ENCODE data around the gene PIBF1. TPM values are rescaled to one million over a fixed set of nuclear protein-coding genes. Genes with fewer than 3 reads are reported as not detected.

PIBF1 gene
- total RNA-seq, 2 donors from 2014 or later = 19.9 to 24.9 TPM

GRCh38 chr13:73038064-73038463 lies 256.1 kb downstream of the PIBF1 start:
- TF ChIP-seq POLR2AphosphoS5 (IDR thresholded peaks at IDR 0.05) = no peak
- TF ChIP-seq POLR2A (IDR thresholded peaks at IDR 0.05) = no peak
- TF ChIP-seq, protein P1, sequence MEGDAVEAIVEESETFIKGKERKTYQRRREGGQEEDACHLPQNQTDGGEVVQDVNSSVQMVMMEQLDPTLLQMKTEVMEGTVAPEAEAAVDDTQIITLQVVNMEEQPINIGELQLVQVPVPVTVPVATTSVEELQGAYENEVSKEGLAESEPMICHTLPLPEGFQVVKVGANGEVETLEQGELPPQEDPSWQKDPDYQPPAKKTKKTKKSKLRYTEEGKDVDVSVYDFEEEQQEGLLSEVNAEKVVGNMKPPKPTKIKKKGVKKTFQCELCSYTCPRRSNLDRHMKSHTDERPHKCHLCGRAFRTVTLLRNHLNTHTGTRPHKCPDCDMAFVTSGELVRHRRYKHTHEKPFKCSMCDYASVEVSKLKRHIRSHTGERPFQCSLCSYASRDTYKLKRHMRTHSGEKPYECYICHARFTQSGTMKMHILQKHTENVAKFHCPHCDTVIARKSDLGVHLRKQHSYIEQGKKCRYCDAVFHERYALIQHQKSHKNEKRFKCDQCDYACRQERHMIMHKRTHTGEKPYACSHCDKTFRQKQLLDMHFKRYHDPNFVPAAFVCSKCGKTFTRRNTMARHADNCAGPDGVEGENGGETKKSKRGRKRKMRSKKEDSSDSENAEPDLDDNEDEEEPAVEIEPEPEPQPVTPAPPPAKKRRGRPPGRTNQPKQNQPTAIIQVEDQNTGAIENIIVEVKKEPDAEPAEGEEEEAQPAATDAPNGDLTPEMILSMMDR (IDR thresholded peaks at IDR 0.05) = no peak
- H3K4me1 ChIP-seq (replicated peaks) = no peaks in the 10 kb centered on the region
- H3K27ac ChIP-seq = no peak overlapping the region
- intact Hi-C loops (cut with DNase I) = no loop called here
- no peak overlapping the region for H3K4me3 ChIP-seq
- no peaks in the 10 kb centered on the region for H3K36me3 ChIP-seq
- DNase-seq (ENCODE audit: low spot score) = no peak
- H3K27me3 ChIP-seq (replicated peaks; ENCODE audit: insufficient read depth) = no peaks in the 10 kb centered on the region
- H3K9me3 ChIP-seq = no peaks in the 10 kb centered on the region

- WGBS = 91% methylated on average over 2 of the region's 2 CpGs
- H3K27ac ChIP-seq = no peak overlapping the region
- TF ChIP-seq POLR2A (IDR thresholded peaks at IDR 0.05) = no peak
- TF ChIP-seq, protein P1 (IDR thresholded peaks at IDR 0.05) = no peak
- no peak for TF ChIP-seq POLR2AphosphoS5 (IDR thresholded peaks at IDR 0.05)
- no peaks in the 10 kb centered on the region for H3K36me3 ChIP-seq
- no peaks in the 10 kb centered on the region for H3K4me1 ChIP-seq (replicated peaks)
- H3K9me3 ChIP-seq = no peaks in the 10 kb centered on the region
- intact Hi-C loops (cut with DNase I) = no loop called here
- H3K4me3 ChIP-seq = no peak overlapping the region
- no peak for DNase-seq (ENCODE audit: low spot score)
- H3K27me3 ChIP-seq (replicated peaks; ENCODE audit: insufficient read depth) = no peaks in the 10 kb centered on the region
These were observed 257.5 kb downstream of the PIBF1 start for GRCh38 chr13:73039201-73040108.

- TF ChIP-seq POLR2A (IDR thresholded peaks at IDR 0.05) (no peak), POLR2AphosphoS5 (IDR thresholded peaks at IDR 0.05) (no peak)
- TF ChIP-seq, protein P1 (IDR thresholded peaks at IDR 0.05) = no peak
These were observed 258.6 kb downstream of the PIBF1 start for GRCh38 chr13:73040484-73040883.

DNA sequence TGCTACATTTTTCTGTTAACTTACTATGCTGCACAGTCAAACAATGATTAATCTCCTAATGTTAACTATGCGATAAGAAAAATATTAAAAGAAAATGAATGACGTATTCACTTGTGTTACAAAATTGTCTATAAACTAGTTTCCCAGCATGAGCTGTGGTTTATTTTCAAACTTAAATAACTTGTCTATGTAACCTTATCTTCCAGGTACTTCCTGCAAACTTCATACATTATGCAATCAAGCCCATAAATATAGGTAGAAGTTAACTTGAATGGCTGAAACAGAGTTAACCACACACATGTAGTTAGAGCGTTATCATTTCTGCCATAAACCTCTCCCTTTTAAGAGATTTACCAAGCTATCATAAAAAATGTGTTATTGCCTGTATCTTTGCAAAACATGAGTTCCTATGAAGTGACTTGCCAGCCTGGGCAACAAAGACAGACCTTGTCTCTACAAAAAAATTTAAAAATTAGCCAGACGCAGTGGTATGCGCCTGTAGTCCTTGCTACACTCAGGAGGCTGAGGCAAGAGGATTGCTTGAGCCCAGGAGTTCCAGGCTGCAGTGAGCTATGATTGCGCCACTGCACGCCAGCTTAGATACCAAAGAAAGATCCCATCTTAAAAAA lies 259.1 kb downstream of the PIBF1 start:
- no peak for DNase-seq (ENCODE audit: low spot score)
- intact Hi-C loops (cut with DNase I) = no loop called here

More at GRCh38 chr13:73040484-73040883, 258.6 kb downstream of the PIBF1 start:
- Histone ChIP-seq H3K4me1 (replicated peaks) (no peaks in the 10 kb centered on the region), H3K27ac (no peak overlapping the region), H3K4me3 (no peak overlapping the region), H3K27me3 (replicated peaks; ENCODE audit: insufficient read depth) (no peaks in the 10 kb centered on the region), H3K36me3 (no peaks in the 10 kb centered on the region), H3K9me3 (no peaks in the 10 kb centered on the region)
- no peak for DNase-seq (ENCODE audit: low spot score)
- 86% methylated on average over 3 of the region's 3 CpGs for WGBS
- intact Hi-C loops (cut with DNase I) = no loop called here

More for the DNA sequence above, 259.1 kb downstream of the PIBF1 start:
- H3K4me3 ChIP-seq = no peak overlapping the region
- no peak overlapping the region for H3K27ac ChIP-seq
- no peaks in the 10 kb centered on the region for H3K9me3 ChIP-seq
- TF ChIP-seq, protein P1 (IDR thresholded peaks at IDR 0.05) = no peak
- no peak for TF ChIP-seq POLR2AphosphoS5 (IDR thresholded peaks at IDR 0.05)
- no peak for TF ChIP-seq POLR2A (IDR thresholded peaks at IDR 0.05)
- H3K27me3 ChIP-seq (replicated peaks; ENCODE audit: insufficient read depth) = no peaks in the 10 kb centered on the region
- WGBS = 73% methylated on average over 7 of the region's 7 CpGs
- H3K4me1 ChIP-seq (replicated peaks) = no peaks in the 10 kb centered on the region
- no peaks in the 10 kb centered on the region for H3K36me3 ChIP-seq
